ENCODE results near the gene KCNC1. TPM values are rescaled to one million over a fixed set of nuclear protein-coding genes. Genes with fewer than 3 reads are reported as not detected.

Gene KCNC1
- total RNA-seq, 4 donors from 2014 or later = 0.27 to 0.77 TPM; not detected in 2

DNA sequence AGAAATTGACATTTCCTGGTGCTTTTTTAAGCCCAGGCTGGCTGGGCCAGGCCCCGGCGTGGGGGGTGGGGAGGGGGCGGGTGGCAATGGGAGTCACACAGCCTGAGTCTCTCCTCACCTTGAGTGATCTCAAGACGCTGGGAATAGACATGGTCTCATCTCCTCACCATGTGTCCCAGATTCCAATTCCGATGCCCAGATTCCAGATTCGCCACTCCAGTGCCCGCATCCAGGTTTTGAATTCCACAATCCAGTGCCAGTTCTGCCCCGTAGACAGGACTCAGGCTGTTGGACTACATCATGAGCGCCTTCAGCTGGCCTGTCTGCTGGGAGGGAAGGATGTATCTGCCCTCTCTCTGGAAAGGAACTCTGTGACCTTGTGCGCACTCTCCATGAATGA, 19.1 kb downstream of the KCNC1 start:
- no peaks in the 10 kb centered on the region for H3K4me1 ChIP-seq
- no peak for ATAC-seq
- no peak overlapping the region for H3K4me3 ChIP-seq
- peaks cover 0 to 4% (median 0%) of the 10 kb centered on the region in 3 donors for H3K9me3 ChIP-seq
- no peaks in the 10 kb centered on the region for H3K36me3 ChIP-seq
- peaks cover 6% of the 10 kb centered on the region for H3K27me3 ChIP-seq
- 50 to 90% methylated on average over 2 of the region's 10 CpGs for WGBS, 2 donors (ENCODE audit: low coverage in 1 of 2)
- TF ChIP-seq POLR2AphosphoS5 (IDR thresholded peaks at IDR 0.05) = no peak
- no peak for TF ChIP-seq POLR2A (IDR thresholded peaks at IDR 0.05)
- TF ChIP-seq, protein P1, sequence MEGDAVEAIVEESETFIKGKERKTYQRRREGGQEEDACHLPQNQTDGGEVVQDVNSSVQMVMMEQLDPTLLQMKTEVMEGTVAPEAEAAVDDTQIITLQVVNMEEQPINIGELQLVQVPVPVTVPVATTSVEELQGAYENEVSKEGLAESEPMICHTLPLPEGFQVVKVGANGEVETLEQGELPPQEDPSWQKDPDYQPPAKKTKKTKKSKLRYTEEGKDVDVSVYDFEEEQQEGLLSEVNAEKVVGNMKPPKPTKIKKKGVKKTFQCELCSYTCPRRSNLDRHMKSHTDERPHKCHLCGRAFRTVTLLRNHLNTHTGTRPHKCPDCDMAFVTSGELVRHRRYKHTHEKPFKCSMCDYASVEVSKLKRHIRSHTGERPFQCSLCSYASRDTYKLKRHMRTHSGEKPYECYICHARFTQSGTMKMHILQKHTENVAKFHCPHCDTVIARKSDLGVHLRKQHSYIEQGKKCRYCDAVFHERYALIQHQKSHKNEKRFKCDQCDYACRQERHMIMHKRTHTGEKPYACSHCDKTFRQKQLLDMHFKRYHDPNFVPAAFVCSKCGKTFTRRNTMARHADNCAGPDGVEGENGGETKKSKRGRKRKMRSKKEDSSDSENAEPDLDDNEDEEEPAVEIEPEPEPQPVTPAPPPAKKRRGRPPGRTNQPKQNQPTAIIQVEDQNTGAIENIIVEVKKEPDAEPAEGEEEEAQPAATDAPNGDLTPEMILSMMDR (IDR thresholded peaks at IDR 0.05) = no peak
- no peak for TF ChIP-seq EP300 (IDR thresholded peaks at IDR 0.05)
- no peak overlapping the region for H3K27ac ChIP-seq

DNA sequence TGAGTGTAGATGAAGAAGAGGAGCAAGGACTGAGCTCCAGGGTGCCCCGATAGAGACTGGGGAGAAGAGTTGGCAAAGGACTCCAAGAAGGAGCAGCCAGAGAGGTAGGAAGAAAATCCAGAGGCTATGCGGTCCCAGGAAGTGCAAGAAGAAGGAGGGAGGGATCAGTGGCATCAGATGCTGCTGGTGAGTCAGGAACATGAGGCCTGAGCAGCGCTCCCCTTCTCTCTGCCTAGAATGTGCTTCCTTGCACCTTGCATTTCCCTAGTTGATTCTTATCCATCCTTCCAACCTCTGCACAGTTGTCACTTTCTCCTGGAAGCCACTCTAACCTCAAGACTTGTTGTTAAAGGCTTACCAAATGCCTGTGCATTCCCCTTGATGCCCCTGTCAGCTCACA, 21.3 kb downstream of the KCNC1 start:
- H3K4me1 ChIP-seq = no peaks in the 10 kb centered on the region
- H3K36me3 ChIP-seq = no peaks in the 10 kb centered on the region
- peaks cover 0 to 11% (median 0%) of the 10 kb centered on the region in 3 donors for H3K9me3 ChIP-seq
- H3K27me3 ChIP-seq = peaks cover 6% of the 10 kb centered on the region
- ATAC-seq = no peak
- no peak overlapping the region for H3K4me3 ChIP-seq
- no peak overlapping the region for H3K27ac ChIP-seq
- 75 to 82% methylated on average over 3 of the region's 3 CpGs for WGBS, 2 donors (ENCODE audit: low coverage in 1 of 2)
- no peak for TF ChIP-seq POLR2AphosphoS5 (IDR thresholded peaks at IDR 0.05)
- no peak for TF ChIP-seq EP300 (IDR thresholded peaks at IDR 0.05)
- TF ChIP-seq, protein P1 (IDR thresholded peaks at IDR 0.05) = no peak
- no peak for TF ChIP-seq POLR2A (IDR thresholded peaks at IDR 0.05)

DNA sequence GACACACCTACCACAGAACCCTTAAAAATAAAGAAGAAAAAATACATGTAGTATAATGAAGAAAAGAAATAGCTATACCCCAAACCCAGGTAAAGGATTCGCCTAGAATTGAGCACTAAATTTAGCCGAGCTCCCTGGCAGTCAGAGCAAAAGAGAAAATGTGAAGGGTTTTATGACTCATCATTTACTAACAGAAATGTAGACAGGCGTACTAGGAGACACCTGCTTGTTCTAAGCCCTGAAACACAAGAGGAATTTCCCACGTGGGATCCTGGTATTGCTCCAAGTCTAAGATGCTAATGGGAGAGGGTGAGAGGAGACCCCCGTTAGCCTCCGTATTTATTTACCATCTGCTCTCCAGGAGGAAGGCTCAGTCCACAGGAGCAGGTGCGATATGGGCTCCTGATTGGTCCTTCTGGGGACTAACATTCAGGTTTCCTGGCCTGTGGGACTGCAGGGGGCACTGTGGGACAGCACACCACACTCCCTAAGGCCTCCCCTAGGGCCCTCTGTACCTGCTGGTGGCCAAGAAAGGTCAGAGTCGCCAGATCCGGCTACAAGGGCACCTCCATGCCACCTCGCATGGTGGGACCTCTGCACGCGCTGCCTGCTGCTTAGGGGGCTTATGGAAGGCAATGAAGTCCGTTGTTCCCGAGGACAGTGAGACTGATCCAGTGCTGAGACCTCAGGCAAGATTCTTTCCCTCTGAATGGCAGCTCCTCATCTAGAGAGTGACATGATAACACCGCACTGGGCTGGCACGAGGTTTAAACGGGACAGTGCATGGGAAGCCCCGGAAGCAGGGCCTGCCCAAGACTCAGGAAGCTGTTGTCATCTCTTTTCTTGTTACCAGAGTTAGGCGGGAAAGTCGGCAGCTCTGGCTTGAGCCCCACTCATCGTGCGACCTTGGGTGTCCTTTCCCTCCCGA, 25.8 kb downstream of the KCNC1 start:
- Histone ChIP-seq H3K4me3 (no peak overlapping the region), H3K27me3 (no peaks in the 10 kb centered on the region), H3K27ac (no peak overlapping the region), H3K4me1 (no peaks in the 10 kb centered on the region), H3K9me3 (peaks cover 0 to 11% (median 0%) of the 10 kb centered on the region in 3 donors), H3K36me3 (no peaks in the 10 kb centered on the region)
- 39 to 59% methylated on average over 4 to 12 of the region's 23 CpGs for WGBS, 2 donors (ENCODE audit: low coverage in 1 of 2)
- ATAC-seq = no peak
- TF ChIP-seq POLR2A (IDR thresholded peaks at IDR 0.05) = no peak
- no peak for TF ChIP-seq EP300 (IDR thresholded peaks at IDR 0.05)
- TF ChIP-seq, protein P1 (IDR thresholded peaks at IDR 0.05) = peak in 3 of 4 experiments; percentile 37 to 71 (median 38)
- no peak for TF ChIP-seq POLR2AphosphoS5 (IDR thresholded peaks at IDR 0.05)

DNA sequence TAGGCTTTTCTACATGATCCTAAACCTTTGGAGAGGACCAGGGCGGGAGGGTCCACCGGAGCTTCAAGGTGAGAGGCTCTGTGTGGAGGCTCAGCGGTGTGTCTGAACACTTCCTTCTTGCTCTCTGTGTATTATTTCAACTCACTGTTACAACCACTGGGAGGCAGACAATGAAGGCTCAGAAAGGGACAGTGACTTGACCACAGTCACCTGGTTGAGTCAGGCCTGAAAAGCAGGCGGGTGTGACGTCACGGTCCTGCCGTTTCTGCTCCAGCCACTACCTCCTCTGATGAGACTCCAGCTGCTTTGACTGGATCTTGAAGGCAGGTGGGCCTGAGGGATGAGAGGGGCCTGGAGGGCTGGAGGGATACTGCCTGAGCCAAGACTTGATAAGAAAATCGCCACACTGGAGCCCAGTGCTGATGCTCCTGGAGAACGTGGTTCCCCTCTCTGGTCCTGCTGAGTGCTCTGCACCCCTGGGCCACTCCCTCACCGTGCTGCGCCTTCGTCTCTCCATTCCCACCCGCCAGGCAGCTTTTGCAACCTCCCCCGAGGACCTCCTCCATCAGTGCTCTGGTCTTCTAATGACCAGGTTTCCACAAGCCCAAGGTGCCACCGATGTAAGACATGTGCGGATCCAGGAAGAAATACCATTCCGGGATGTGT, 27.9 kb downstream of the KCNC1 start:
- Histone ChIP-seq H3K4me1 (no peaks in the 10 kb centered on the region), H3K27ac (no peak overlapping the region), H3K4me3 (no peak overlapping the region), H3K27me3 (no peaks in the 10 kb centered on the region), H3K36me3 (no peaks in the 10 kb centered on the region), H3K9me3 (peaks cover 0 to 11% (median 0%) of the 10 kb centered on the region in 3 donors)
- no peak for ATAC-seq
- no peak for TF ChIP-seq EP300 (IDR thresholded peaks at IDR 0.05)
- TF ChIP-seq POLR2AphosphoS5 (IDR thresholded peaks at IDR 0.05) = no peak
- TF ChIP-seq POLR2A (IDR thresholded peaks at IDR 0.05) = no peak
- TF ChIP-seq, protein P1 (IDR thresholded peaks at IDR 0.05) = no peak
- WGBS, 2 donors (ENCODE audit: low coverage in 1 of 2) = 80 to 89% methylated on average over 4 to 15 of the region's 17 CpGs
